Mucosa of stomach (tissue), 1 donor: Measurements from ENCODE around the gene MSMB.
"Not testable (repeated sequence)": the region's sequence is repeated elsewhere in the genome, so short reads cannot be mapped to it uniquely, and the experiment has no call there.

Source experiments
- H3K27me3 ChIP-seq: one replicate; pipeline ENCODE4 v1.7.0; 2013; ENCODE audit warnings: mild to moderate bottlenecking, low read length; ENCODE audit not compliant: control insufficient read depth, insufficient read depth
- H3K36me3 ChIP-seq: one replicate; pipeline ENCODE4 v1.7.0; 2013; ENCODE audit warnings: low read length; ENCODE audit not compliant: control insufficient read depth, insufficient read depth
- H3K4me1 ChIP-seq: one replicate; pipeline ENCODE4 v1.7.0; 2013; ENCODE audit warnings: mild to moderate bottlenecking, low read length; ENCODE audit not compliant: control insufficient read depth, insufficient read depth
- H3K4me3 ChIP-seq: one replicate; pipeline ENCODE4 v1.7.0; 2013; ENCODE audit warnings: low read length
- H3K9ac ChIP-seq: one replicate; pipeline ENCODE4 v1.7.0; 2013; ENCODE audit warnings: mild to moderate bottlenecking, low read length, moderate library complexity
- H3K9me3 ChIP-seq: one replicate; pipeline ENCODE4 v1.7.0; 2013; ENCODE audit warnings: mild to moderate bottlenecking, low read length, moderate library complexity; ENCODE audit not compliant: control insufficient read depth
- donor health status: Pancreatic carcinoma.

Gene MSMB, protein sequence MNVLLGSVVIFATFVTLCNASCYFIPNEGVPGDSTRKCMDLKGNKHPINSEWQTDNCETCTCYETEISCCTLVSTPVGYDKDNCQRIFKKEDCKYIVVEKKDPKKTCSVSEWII

DNA sequence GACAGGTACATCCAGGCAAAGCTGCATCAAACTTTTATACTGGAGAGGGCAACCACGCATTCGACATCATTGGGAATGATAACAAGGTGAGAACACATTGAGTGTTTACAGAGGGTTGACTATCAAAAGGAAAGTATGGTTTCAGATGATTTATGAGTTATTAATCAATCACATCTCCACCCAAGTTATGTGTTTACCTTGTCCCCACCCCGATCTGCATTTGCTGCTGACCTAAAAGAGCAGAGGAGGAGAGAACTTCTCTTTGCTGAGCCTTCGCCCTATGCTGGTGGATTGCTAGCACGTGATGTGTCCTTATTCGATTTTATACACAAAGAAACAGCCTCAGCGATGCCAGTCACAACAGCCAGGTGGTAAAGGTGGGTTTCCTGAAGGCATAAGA, at the start of gene MSMB:
Gene MSMB (minus strand): TSS at position 9 of the 400 bp plus-strand sequence. CDS start 32 bp downstream, outside the sequence.
- Histone ChIP-seq H3K27me3 (no peaks in the 10 kb centered on the region), H3K9ac (peak within 1 kb of the TSS; percentile 44), H3K36me3 (no peaks in the 10 kb centered on the region), H3K9me3 (no peaks in the 10 kb centered on the region), H3K4me3 (peak within 1 kb of the TSS; percentile 32), H3K4me1 (peaks cover 27% of the 10 kb centered on the region)

DNA sequence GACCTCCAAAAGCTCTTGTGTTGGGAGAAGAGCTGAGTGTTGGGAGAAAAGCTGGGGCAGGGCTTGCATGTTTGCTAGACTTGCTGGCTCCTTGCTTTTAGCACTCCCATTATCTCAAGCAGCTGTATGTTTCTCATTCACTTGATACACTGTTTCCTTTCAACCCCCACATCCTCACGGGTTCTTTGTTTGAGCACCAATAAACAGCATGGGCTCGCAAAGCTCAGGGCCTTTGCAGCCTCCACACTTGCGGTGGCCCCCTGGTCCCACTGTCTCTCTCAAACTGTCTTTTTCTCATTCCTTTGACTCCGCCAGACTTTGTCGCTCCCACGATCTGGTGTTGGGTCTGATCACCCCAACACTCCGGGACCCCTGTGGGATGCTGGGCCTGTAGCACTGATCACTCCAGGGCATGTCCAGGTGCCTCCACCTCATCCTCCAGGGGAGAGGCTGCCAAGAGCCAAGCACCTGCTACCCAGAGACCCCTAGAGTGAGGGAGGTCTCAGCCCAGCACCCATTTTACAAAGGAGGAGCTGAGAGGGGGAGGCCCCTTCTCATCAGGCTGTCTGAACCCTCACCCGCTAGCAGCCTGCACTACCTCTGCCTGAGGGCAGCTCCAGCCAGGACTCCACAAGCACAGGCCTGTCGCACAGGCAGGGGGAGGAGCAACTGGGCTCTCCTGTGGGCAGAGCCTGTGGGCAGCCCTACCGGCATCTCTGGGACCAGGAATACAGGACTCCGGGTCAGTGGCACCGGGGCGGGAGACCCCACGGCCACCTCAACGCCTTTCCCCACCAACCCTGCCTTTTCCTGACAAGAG, 49.1 kb upstream of the MSMB start:
- Histone ChIP-seq H3K9me3 (no peaks in the 10 kb centered on the region), H3K4me1 (no peaks in the 10 kb centered on the region), H3K4me3 (no peak overlapping the region), H3K27me3 (no peaks in the 10 kb centered on the region), H3K9ac (no peak overlapping the region), H3K36me3 (no peaks in the 10 kb centered on the region)

DNA sequence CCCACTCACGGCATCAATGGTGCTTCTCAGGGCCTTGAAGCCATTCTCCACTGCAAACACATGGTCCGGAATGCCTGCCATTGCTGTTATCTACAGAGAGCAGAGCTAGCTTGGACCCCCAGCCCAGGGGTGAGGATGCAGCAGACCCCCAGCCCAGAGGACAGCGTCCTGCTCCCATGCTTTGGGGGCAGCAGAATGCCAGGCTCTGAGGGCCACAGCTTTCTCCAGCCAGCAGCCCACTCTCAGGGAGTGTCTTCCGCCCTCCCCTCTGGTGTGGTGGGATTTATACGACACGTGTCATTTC, 48.1 kb upstream of the MSMB start:
- H3K27me3 ChIP-seq: no peaks in the 10 kb centered on the region
- no peaks in the 10 kb centered on the region for H3K9me3 ChIP-seq
- H3K9ac ChIP-seq: no peak overlapping the region
- H3K4me3 ChIP-seq: no peak overlapping the region
- H3K36me3 ChIP-seq: no peaks in the 10 kb centered on the region
- H3K4me1 ChIP-seq: no peaks in the 10 kb centered on the region

DNA sequence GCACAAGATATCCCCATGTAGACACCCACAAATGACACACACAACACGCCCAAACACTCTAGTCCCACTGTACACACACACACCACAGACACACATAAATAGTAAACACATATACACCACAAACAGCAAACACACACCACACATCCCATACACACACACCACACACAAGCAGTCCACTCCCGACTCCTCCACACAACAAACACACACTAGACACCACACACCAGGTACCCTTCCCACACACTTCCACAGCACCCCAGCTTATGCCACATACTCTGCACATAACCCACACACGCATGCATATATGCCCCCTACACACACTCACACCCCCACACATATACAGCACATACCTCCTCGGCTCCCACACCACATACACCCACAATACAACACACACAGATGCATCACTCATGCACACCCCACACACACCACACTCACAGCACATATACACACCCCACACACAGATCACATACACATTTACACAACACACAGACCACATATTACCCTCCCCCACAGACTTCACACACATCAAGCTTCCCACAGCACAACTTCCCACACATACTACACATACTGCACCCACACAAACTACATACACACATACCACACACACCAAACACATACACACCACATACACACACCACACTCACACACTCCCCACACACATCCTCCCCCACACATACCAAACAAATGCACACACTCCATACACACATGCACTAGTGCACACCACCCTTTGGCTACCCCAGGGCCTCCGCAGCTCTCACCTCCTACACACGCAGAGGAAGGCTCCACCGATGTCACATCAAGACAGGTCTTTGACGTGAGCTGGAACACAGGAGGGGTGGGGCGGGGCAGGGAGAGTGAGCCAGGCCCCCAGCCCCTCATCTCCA, 47.5 kb upstream of the MSMB start:
- H3K9ac ChIP-seq, H3K36me3 ChIP-seq, H3K9me3 ChIP-seq, H3K4me1 ChIP-seq, H3K4me3 ChIP-seq, H3K27me3 ChIP-seq: not testable (repeated sequence)

DNA sequence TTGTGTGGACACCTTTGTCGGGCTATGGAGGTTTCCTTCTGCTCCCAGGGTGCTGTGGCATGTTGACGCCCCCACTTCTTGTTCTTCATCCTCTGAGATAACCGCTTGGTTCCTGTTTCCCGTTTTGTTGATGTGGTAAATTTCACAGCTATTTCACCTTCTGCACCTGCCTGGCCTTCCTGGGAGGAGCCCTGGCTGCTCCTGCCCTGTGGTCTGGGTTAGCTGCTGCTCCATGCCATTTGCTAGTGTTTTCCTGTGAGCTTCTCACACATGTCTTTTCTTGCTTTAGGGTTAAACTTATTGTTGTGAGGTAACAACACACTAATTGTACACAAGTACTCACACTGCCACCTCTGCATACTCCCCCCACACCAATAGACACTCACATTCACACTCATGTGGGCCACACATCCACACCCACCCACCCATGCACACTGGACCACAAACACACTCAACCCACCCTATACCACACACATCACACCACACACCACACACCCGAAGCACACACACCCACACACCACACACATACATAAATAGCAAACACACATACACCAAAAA, 46.5 kb upstream of the MSMB start:
- Histone ChIP-seq H3K9ac (no peak overlapping the region), H3K27me3 (no peaks in the 10 kb centered on the region), H3K4me1 (no peaks in the 10 kb centered on the region), H3K4me3 (no peak overlapping the region), H3K36me3 (no peaks in the 10 kb centered on the region), H3K9me3 (no peaks in the 10 kb centered on the region)

DNA sequence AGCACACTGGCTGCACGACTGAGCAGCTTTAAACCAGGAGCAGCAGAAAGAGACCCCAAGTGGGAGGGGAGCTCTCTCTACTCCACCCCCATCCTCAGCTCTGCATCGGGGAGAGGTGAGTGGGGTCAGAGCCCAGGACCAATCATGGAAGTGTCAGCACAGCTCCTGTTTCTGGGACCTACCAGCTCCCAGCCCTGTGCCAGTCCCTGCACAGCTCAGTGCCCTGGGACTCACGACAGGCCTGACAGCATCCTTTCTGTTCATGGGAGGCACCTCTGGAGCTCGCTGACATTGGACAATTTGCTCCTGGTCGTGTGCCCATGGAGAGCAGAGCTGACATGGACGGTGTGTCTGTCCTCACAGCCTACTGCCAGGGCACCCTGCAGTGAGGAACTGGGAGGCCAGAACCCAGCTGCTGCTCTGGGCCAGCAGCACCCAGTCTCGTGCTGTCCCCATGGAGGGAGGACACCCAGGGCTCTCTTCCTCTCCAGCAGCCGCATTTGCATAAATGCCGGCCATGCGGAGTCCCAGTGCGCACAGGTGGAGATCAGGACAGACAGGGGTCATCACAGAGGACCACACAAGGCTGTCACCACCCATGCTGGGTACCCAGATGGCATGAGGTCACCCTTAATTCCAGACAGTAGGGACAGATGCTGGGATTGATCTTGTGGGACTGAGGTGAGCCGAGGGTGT, 45.9 kb upstream of the MSMB start:
- H3K9me3 ChIP-seq: no peaks in the 10 kb centered on the region
- H3K27me3 ChIP-seq: no peaks in the 10 kb centered on the region
- no peaks in the 10 kb centered on the region for H3K36me3 ChIP-seq
- no peak overlapping the region for H3K4me3 ChIP-seq
- no peak overlapping the region for H3K9ac ChIP-seq
- no peaks in the 10 kb centered on the region for H3K4me1 ChIP-seq

DNA sequence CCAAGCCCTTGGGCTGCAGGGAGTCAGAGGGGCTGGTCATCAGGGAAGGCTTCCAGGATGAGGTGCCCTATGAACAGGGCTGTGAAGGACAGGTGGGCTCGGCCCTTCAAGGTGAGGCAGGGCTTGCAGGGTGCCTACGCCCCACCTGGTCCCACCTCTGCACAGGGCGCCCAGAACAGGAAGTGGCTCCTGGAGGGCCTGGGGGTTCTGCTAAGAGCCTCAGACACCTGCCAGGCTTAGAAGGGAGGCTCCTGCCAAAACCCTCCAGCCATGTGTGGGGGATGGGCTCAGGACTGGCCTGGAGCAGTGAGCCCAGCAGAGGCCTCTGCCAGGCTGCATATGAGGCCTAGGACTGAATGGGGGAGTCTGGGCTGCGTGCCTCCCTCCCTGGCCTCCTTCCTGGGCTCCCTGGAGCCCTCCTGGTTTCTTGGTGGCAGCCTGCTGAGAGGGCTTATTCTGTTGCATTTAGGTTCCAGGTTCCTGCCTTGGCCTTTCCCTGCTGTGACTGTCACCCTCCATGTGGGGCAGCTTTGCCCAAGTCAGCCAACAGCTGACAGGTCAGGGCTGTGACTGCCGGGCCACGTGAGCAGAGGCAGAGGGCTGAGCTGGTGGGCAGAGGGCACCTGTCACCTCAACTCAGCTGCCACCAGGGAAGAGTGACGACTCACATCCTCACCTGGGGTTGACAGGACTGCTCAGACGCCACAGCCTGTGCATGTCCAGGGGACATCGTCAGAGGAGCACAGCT, 45.2 kb upstream of the MSMB start:
- no peaks in the 10 kb centered on the region for H3K36me3 ChIP-seq
- H3K4me3 ChIP-seq: no peak overlapping the region
- H3K9me3 ChIP-seq: no peaks in the 10 kb centered on the region
- no peaks in the 10 kb centered on the region for H3K4me1 ChIP-seq
- H3K27me3 ChIP-seq: no peaks in the 10 kb centered on the region
- H3K9ac ChIP-seq: no peak overlapping the region

DNA sequence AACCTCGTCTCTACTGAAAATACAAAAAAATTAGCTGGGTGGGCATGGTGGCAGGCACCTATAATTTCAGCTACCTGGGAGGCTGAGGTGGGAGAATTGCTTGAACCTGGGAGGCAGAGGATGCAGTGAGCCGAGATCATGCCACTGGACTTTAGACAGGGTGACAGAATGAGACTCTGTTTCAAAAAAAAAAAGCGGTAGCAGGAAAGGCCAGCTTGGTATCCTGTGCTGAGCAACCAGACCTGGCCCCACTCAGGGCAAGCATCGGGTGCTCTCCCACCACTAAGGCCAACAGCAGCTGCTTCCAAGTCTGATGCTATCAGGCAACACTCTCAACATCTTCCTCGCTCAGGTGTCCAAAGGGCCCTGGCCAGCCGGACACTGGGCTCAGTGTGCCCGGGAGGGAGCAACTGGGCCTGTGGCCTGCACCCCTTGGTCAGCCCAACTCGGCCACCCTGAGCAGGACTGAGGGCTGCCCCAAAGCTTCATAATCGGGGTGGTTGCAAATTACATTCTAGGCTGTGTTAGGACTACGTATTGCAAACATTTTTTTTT, 44.3 kb upstream of the MSMB start:
- Histone ChIP-seq H3K27me3 (no peaks in the 10 kb centered on the region), H3K4me3 (no peak overlapping the region), H3K9me3 (no peaks in the 10 kb centered on the region), H3K9ac (no peak overlapping the region), H3K36me3 (no peaks in the 10 kb centered on the region), H3K4me1 (no peaks in the 10 kb centered on the region)

DNA sequence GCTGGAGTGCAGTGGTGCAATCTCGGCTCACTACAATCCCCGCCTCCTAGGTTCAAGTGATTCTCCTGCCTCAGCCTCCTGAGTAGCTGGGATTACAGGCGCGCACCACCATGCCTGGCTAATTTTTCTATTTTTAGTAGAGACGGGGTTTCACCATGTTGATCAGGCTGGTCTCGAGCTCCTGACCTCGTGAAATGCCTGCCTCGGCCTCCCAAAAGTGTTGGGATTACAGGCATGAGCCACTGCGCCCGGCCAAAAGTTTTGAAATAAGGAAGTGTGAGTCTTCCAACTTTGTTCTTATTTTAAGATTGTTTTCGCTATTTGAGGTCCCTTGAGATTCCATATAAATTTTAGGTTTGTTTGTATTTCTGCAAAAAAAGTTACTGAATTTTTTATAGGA, 41.3 kb upstream of the MSMB start:
- H3K9me3 ChIP-seq, H3K4me3 ChIP-seq, H3K9ac ChIP-seq, H3K36me3 ChIP-seq, H3K4me1 ChIP-seq, H3K27me3 ChIP-seq: not testable (repeated sequence)

DNA sequence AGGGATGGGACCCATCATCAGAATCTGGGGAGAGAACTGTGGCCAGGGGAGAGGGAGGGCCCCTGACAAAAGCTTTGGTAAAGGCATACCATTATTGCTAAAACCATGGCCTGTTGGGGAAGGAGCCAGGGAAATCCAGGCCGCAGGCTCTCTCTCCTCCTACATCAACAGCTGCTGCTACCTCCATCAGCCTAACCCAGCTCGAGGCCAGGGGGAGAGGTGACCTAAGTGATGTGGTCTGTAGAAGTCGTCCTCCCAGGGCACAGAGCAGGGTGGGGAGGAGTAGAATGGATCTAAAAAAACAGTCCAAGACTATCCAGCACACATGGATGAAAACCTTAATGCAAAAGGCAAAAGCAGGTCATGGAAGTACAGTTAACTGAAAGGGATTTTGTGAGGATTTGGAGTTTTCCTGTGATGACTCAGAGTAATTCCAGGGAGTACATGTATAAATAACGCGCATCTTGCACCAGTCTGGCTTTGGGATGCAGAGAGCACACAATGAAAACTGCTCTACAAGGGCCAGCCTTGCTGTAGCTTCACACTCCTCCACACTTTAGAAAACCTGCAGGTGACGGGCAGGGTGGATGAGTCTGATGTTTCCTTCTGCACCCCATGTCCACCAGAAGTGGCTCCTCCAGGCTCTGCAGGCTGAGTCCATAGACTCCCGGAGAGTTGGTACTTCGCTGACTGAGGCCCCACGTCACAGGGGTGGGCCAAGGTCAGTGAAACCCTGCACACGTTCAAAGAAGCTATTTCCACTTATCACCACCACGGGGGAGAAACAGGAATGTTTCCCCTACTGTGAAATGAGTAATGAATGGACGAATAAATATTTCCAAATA, 38.5 kb upstream of the MSMB start:
- Histone ChIP-seq H3K9ac (no peak overlapping the region), H3K4me1 (no peaks in the 10 kb centered on the region), H3K4me3 (no peak overlapping the region), H3K27me3 (no peaks in the 10 kb centered on the region), H3K9me3 (no peaks in the 10 kb centered on the region), H3K36me3 (no peaks in the 10 kb centered on the region)
